GM21528 (cell line): Measurements from ENCODE around the gene CCDC159.
"Not testable (repeated sequence)": the region's sequence is repeated elsewhere in the genome, so short reads cannot be mapped to it uniquely, and the experiment has no call there.

ENCODE experiments used
- ATAC-seq: cut with Tn5 transposase; IDR thresholded peaks from one replicate; pipeline ENCODE4 v1.9.1; 2021; ENCODE audit warnings: mild to moderate bottlenecking, moderate library complexity; ENCODE audit not compliant: unreplicated experiment, low FRiP score

The CCDC159 gene

GRCh38 chr19:11338121-11338520, 8.2 kb upstream of the CCDC159 start:
- ATAC-seq, result no peak

GRCh38 chr19:11338569-11339253, 7.6 kb upstream of the CCDC159 start:
- no peak for ATAC-seq

- ATAC-seq, result peak; percentile 74
Observed at GRCh38 chr19:11339254-11340098, 6.8 kb upstream of the CCDC159 start, which contains the start of gene RAB3D. Gene RAB3D, minus strand, starts transcription at chr19:11339657. Its CDS starts 2,258 bp downstream, at chr19:11337399.

- not testable (repeated sequence) for ATAC-seq
Observed at GRCh38 chr19:11340099-11340467, 6.2 kb upstream of the CCDC159 start.

- no peak for ATAC-seq
Observed at GRCh38 chr19:11342429-11342828, 3.9 kb upstream of the CCDC159 start.

- ATAC-seq, result no peak
Observed at GRCh38 chr19:11345122-11345803, 1.1 kb upstream of the CCDC159 start.

GRCh38 chr19:11347546-11348039, 1.3 kb downstream of the CCDC159 start:
- no peak for ATAC-seq

- no peak for ATAC-seq
Observed at GRCh38 chr19:11349171-11349570, 2.9 kb downstream of the CCDC159 start.

- not testable (repeated sequence) for ATAC-seq
Observed at GRCh38 chr19:11354102-11354501, 7.8 kb downstream of the CCDC159 start.

GRCh38 chr19:11355160-11356073, 9.1 kb downstream of the CCDC159 start, which contains the start of gene PLPPR2:
Gene PLPPR2, plus strand, starts transcription at chr19:11355432. Its CDS starts 2,242 bp downstream, at chr19:11357674.
- no peak for ATAC-seq

- no peak for ATAC-seq
Observed at GRCh38 chr19:11356074-11356397, 9.7 kb downstream of the CCDC159 start.

GRCh38 chr19:11356676-11357550, 10.6 kb downstream of the CCDC159 start:
- ATAC-seq, result no peak

- no peak for ATAC-seq
Observed at GRCh38 chr19:11359421-11359820, 13.1 kb downstream of the CCDC159 start.

GRCh38 chr19:11361037-11361770, 14.9 kb downstream of the CCDC159 start:
- no peak for ATAC-seq

GRCh38 chr19:11361771-11362731, 15.7 kb downstream of the CCDC159 start:
- no peak for ATAC-seq

GRCh38 chr19:11363881-11364280, 17.6 kb downstream of the CCDC159 start:
- no peak for ATAC-seq

- no peak for ATAC-seq
Observed at GRCh38 chr19:11364296-11364904, 18.1 kb downstream of the CCDC159 start.
